Measurements from ENCODE around the gene EXO1.

Gene EXO1

DNA sequence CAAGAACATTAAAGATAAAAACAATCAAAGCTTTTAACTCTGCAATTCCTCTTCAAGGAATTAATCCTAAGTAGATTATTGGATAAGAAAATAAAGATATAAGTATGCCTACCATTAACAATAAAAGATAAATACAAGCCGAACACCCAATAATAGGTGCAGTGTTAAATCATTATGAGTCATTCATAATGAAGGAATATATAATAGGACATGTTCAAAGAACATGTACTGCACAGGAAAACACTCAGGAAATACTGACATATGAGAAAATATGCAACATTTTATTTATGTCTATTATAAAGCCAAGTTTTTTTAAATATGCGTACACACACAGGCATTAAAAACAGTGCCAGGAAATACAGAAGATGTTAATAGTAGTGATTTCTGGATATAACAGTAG is 11.1 kb upstream of the EXO1 start:
- no peak overlapping the region for H3K27ac ChIP-seq (ENCODE audit: low read depth, low read length)
- H3K9me3 ChIP-seq (ENCODE audit: control insufficient read depth, insufficient read depth, low read length): no peaks in the 10 kb centered on the region
- no peaks in the 10 kb centered on the region for H4K20me1 ChIP-seq (ENCODE audit: control insufficient read depth, insufficient read depth, low read depth, low read length)
- H3K79me2 ChIP-seq (ENCODE audit: control insufficient read depth, low read length): no peaks in the 10 kb centered on the region
- TF ChIP-seq, protein P1, sequence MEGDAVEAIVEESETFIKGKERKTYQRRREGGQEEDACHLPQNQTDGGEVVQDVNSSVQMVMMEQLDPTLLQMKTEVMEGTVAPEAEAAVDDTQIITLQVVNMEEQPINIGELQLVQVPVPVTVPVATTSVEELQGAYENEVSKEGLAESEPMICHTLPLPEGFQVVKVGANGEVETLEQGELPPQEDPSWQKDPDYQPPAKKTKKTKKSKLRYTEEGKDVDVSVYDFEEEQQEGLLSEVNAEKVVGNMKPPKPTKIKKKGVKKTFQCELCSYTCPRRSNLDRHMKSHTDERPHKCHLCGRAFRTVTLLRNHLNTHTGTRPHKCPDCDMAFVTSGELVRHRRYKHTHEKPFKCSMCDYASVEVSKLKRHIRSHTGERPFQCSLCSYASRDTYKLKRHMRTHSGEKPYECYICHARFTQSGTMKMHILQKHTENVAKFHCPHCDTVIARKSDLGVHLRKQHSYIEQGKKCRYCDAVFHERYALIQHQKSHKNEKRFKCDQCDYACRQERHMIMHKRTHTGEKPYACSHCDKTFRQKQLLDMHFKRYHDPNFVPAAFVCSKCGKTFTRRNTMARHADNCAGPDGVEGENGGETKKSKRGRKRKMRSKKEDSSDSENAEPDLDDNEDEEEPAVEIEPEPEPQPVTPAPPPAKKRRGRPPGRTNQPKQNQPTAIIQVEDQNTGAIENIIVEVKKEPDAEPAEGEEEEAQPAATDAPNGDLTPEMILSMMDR (IDR thresholded peaks at IDR 0.05; ENCODE audit: low read depth, low read length, poor library complexity, severe bottlenecking): no peak
- no peak for TF ChIP-seq EZH2phosphoT487 (IDR thresholded peaks at IDR 0.05; ENCODE audit: borderline replicate concordance, low read length)
- no peaks in the 10 kb centered on the region for H3F3A ChIP-seq (ENCODE audit: control insufficient read depth, insufficient read depth)
- H3K4me2 ChIP-seq (ENCODE audit: low read length): no peak overlapping the region
- H3K9me2 ChIP-seq (replicated peaks; ENCODE audit: control insufficient read depth, low read length): no peaks in the 10 kb centered on the region
- H3K4me3 ChIP-seq (ENCODE audit: low read length): no peak overlapping the region
- no peaks in the 10 kb centered on the region for H3K36me3 ChIP-seq (ENCODE audit: control insufficient read depth, low read length)
- peaks cover 3% of the 10 kb centered on the region; the same call in 1 of the 2 replicates for H3K27me3 ChIP-seq (ENCODE audit: control insufficient read depth, low read length)
- H3K4me1 ChIP-seq (ENCODE audit: control insufficient read depth, low read length): no peaks in the 10 kb centered on the region

DNA sequence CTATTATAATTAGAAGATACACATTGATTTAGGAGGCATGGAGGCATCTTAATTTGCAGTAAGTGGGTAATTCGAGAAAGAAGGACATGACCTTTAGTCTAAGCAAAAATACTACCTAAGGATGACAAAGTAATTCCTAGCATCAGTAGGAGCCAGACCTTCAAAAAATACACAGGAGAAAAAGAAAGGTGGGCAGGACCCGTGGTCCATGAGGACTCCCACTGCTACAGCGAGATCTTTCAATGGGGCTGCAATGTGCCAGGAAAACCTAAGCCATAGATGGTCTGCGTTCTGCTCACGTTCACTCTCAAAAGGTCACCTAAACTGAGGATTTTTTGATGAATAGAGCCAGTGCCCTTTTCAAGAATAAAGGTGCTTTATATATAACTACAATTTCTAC is 10.6 kb upstream of the EXO1 start:
- Histone ChIP-seq H3K4me2 (ENCODE audit: low read length) (no peak overlapping the region), H3F3A (ENCODE audit: control insufficient read depth, insufficient read depth) (no peaks in the 10 kb centered on the region), H3K4me1 (ENCODE audit: control insufficient read depth, low read length) (no peaks in the 10 kb centered on the region), H3K79me2 (ENCODE audit: control insufficient read depth, low read length) (no peaks in the 10 kb centered on the region), H3K27ac (ENCODE audit: low read depth, low read length) (no peak overlapping the region), H3K9me2 (replicated peaks; ENCODE audit: control insufficient read depth, low read length) (no peaks in the 10 kb centered on the region), H3K27me3 (ENCODE audit: control insufficient read depth, low read length) (peaks cover 3% of the 10 kb centered on the region; the same call in 1 of the 2 replicates), H3K4me3 (ENCODE audit: low read length) (no peak overlapping the region), H4K20me1 (ENCODE audit: control insufficient read depth, insufficient read depth, low read depth, low read length) (no peaks in the 10 kb centered on the region), H3K9me3 (ENCODE audit: control insufficient read depth, insufficient read depth, low read length) (no peaks in the 10 kb centered on the region), H3K36me3 (ENCODE audit: control insufficient read depth, low read length) (no peaks in the 10 kb centered on the region)
- TF ChIP-seq EZH2phosphoT487 (IDR thresholded peaks at IDR 0.05; ENCODE audit: borderline replicate concordance, low read length): no peak
- TF ChIP-seq, protein P1 (IDR thresholded peaks at IDR 0.05; ENCODE audit: low read depth, low read length, poor library complexity, severe bottlenecking): no peak

DNA sequence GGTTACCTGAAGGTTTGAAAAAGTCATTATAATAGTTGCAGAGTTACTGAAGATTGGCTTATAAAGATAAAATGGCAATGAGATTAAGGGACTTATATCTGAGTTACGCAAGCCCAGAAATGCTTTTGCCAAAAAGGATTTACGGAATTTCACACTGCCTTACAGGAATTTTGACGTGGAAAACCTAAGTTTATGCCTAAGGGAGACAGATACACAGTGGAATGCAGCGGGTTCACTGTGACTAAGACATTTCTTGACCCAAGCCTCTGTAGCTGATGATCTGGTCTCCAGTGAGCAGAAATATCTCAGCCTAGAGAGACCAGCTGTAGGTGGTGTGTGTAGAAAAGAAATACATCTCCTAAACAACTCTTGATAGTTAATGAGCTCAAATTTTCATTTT is 10.1 kb upstream of the EXO1 start:
- Histone ChIP-seq H3K4me3 (ENCODE audit: low read length) (no peak overlapping the region), H3K9me2 (replicated peaks; ENCODE audit: control insufficient read depth, low read length) (no peaks in the 10 kb centered on the region), H3K27me3 (ENCODE audit: control insufficient read depth, low read length) (peaks cover 3% of the 10 kb centered on the region; the same call in 1 of the 2 replicates), H3K36me3 (ENCODE audit: control insufficient read depth, low read length) (no peaks in the 10 kb centered on the region), H4K20me1 (ENCODE audit: control insufficient read depth, insufficient read depth, low read depth, low read length) (no peaks in the 10 kb centered on the region), H3F3A (ENCODE audit: control insufficient read depth, insufficient read depth) (no peaks in the 10 kb centered on the region), H3K4me2 (ENCODE audit: low read length) (no peak overlapping the region), H3K27ac (ENCODE audit: low read depth, low read length) (no peak overlapping the region), H3K4me1 (ENCODE audit: control insufficient read depth, low read length) (no peaks in the 10 kb centered on the region), H3K79me2 (ENCODE audit: control insufficient read depth, low read length) (no peaks in the 10 kb centered on the region), H3K9me3 (ENCODE audit: control insufficient read depth, insufficient read depth, low read length) (no peaks in the 10 kb centered on the region)
- TF ChIP-seq, protein P1 (IDR thresholded peaks at IDR 0.05; ENCODE audit: low read depth, low read length, poor library complexity, severe bottlenecking): no peak
- no peak for TF ChIP-seq EZH2phosphoT487 (IDR thresholded peaks at IDR 0.05; ENCODE audit: borderline replicate concordance, low read length)

Data from DOHH2 (cell line).